ENCODE results near the gene TNFAIP8. TPM values are rescaled to one million over a fixed set of nuclear protein-coding genes. Genes with fewer than 3 reads are reported as not detected.

Gene TNFAIP8
- total RNA-seq, 5 donors from 2014 or later (not counting 1 experiment from before 2014, with no cell fraction given), result 128 to 145 (median 135) TPM

- no peaks in the 10 kb centered on the region for H3K27me3 Mint-ChIP-seq
- no peak for DNase-seq
- H3K9me3 Mint-ChIP-seq, result no peaks in the 10 kb centered on the region
- Histone ChIP-seq H3K27me3 (replicated peaks in 1 of 2; ENCODE audit: control insufficient read depth in 2 of 2, extremely low read depth in 1 of 2, insufficient read depth in 2 of 2, low read length in 1 of 2) (no peaks in the 10 kb centered on the region), H3K36me3 (ENCODE audit: control insufficient read depth in 2 of 2, extremely low read depth in 1 of 2, insufficient read depth in 1 of 2, low read length in 1 of 2) (peaks cover 0 to 16% of the 10 kb centered on the region in 2 donors), H3K9me3 (no peaks in the 10 kb centered on the region), H3K27ac (ENCODE audit: low read length) (no peak overlapping the region), H3K4me3 (ENCODE audit: control insufficient read depth in 1 of 2, extremely low read depth in 1 of 2, low read length in 1 of 2) (no peak overlapping the region), H3K4me1 (ENCODE audit: control insufficient read depth in 1 of 2, extremely low read depth in 1 of 2, insufficient read depth in 2 of 2, low read length in 2 of 2) (peaks cover 57% of the 10 kb centered on the region in 2 experiments)
- H3K27ac Mint-ChIP-seq, result peak overlapping the region; percentile 78 to 79
- H3K4me1 Mint-ChIP-seq, result peaks cover 90 to 96% (median 91%) of the 10 kb centered on the region in 3 donors
- peaks cover 35% of the 10 kb centered on the region for H3K36me3 Mint-ChIP-seq
- ATAC-seq (replicated peaks in 1 of 4), result no peak
- WGBS (ENCODE audit: insufficient coverage), result 100% methylated on average over 1 of the region's 1 CpG
- ChIA-PET CTCF (interaction anchor here in 1 of 2 donors (0.7 kb wide), 1 partner anchor 45 kb away, joined by 4 read pairs; no protein-coding TSS in a partner anchor), POLR2A (interaction anchor here (0.6 to 1.2 kb wide), 3 partner anchors 13 to 59 kb away, joined by 3 to 5 read pairs (median 3); no protein-coding TSS in a partner anchor)
- peak overlapping the region in 1 of 3 donors; percentile 32 for H3K4me3 Mint-ChIP-seq
Measured at GRCh38 chr5:119347991-119348390, 7.8 kb upstream of the TNFAIP8 start.

- peak overlapping the region in 1 of 2 donors; percentile 18 for H3K4me3 ChIP-seq (ENCODE audit: control insufficient read depth in 1 of 2, extremely low read depth in 1 of 2, low read length in 1 of 2)
- H3K4me1 ChIP-seq (ENCODE audit: control insufficient read depth in 1 of 2, extremely low read depth in 1 of 2, insufficient read depth in 2 of 2, low read length in 2 of 2), result peaks cover 54 to 62% of the 10 kb centered on the region in 2 experiments
- no peaks in the 10 kb centered on the region for H3K9me3 ChIP-seq
- DNase-seq (no peak), ATAC-seq (replicated peaks in 1 of 4) (no peak)
- H3K36me3 ChIP-seq (ENCODE audit: control insufficient read depth in 2 of 2, extremely low read depth in 1 of 2, insufficient read depth in 1 of 2, low read length in 1 of 2), result peaks cover 0 to 5% of the 10 kb centered on the region in 2 donors
- Mint-ChIP-seq H3K27ac (peak overlapping the region; percentile 87 to 89), H3K27me3 (no peaks in the 10 kb centered on the region), H3K9me3 (no peaks in the 10 kb centered on the region), H3K4me3 (peak overlapping the region; percentile 75 to 88 (median 87)), H3K4me1 (peaks cover 86 to 94% (median 93%) of the 10 kb centered on the region in 3 donors), H3K36me3 (peaks cover 15% of the 10 kb centered on the region)
- CTCF ChIA-PET, result interaction anchor here in 1 of 2 donors (0.8 to 1.9 kb wide), 3 partner anchors 12 to 59 kb away, joined by 3 to 17 read pairs (median 5); no protein-coding TSS in a partner anchor
- POLR2A ChIA-PET, result interaction anchor here in 1 of 2 donors (0.8 kb wide), 1 partner anchor 37 kb away, joined by 3 read pairs; no protein-coding TSS in a partner anchor
- H3K27me3 ChIP-seq (replicated peaks in 1 of 2; ENCODE audit: control insufficient read depth in 2 of 2, extremely low read depth in 1 of 2, insufficient read depth in 2 of 2, low read length in 1 of 2), result no peaks in the 10 kb centered on the region
- peak overlapping the region; percentile 65 for H3K27ac ChIP-seq (ENCODE audit: low read length)
- WGBS (ENCODE audit: insufficient coverage), result no CpG with 5 or more reads among the region's 2 CpGs
Measured at GRCh38 chr5:119353213-119353612, 2.6 kb upstream of the TNFAIP8 start.

DNA sequence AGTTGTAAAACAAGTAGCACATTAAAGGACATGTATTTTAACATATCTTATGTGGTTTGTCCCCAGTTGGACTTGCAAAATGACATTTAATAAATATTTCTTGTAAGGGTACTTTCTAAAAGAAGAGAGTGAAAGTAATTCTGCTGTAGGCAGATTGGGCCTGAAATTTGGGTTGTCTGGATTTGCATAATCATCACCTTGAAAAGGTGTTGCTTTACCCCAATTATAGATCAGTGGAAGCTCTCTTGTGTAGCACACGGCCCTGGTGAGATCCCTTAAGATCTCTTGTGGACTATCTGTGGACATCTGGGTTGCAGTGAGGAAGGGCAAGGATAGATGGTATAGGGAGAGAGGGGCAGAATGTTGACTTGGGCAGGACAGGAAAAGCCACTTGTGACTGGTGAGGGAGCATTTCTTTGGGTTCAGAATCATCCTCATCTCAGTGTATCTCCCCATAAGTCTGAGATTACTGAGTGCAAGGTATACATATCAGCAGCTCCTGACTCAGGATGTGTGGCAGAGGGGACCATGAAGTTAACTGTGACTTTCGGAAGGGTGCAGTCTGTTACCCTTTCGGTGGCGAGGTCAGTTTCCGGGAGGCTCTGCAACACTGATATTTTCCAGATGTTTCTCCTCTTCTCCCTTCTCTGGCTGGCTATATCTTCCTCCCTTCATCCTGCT is 2.0 kb upstream of the TNFAIP8 start:
- Mint-ChIP-seq H3K27ac (peak overlapping the region; percentile 87 to 89), H3K27me3 (no peaks in the 10 kb centered on the region), H3K36me3 (peaks cover 11% of the 10 kb centered on the region), H3K4me1 (peaks cover 86 to 95% (median 93%) of the 10 kb centered on the region in 3 donors), H3K9me3 (no peaks in the 10 kb centered on the region), H3K4me3 (peak overlapping the region; percentile 75 to 88 (median 87))
- 0% methylated on average over 1 of the region's 5 CpGs for whole genome bisulfite sequencing (ENCODE audit: insufficient coverage)
- Histone ChIP-seq H3K36me3 (ENCODE audit: control insufficient read depth in 2 of 2, extremely low read depth in 1 of 2, insufficient read depth in 1 of 2, low read length in 1 of 2) (peaks cover 0 to 5% of the 10 kb centered on the region in 2 donors), H3K27me3 (replicated peaks in 1 of 2; ENCODE audit: control insufficient read depth in 2 of 2, extremely low read depth in 1 of 2, insufficient read depth in 2 of 2, low read length in 1 of 2) (no peaks in the 10 kb centered on the region), H3K4me1 (ENCODE audit: control insufficient read depth in 1 of 2, extremely low read depth in 1 of 2, insufficient read depth in 2 of 2, low read length in 2 of 2) (peaks cover 56 to 62% of the 10 kb centered on the region in 2 experiments), H3K27ac (ENCODE audit: low read length) (peak overlapping the region; percentile 65), H3K9me3 (no peaks in the 10 kb centered on the region), H3K4me3 (ENCODE audit: control insufficient read depth in 1 of 2, extremely low read depth in 1 of 2, low read length in 1 of 2) (peak overlapping the region in 1 of 2 donors; percentile 18)
- peak in 2 of 35 experiments; percentile 23 to 49 for DNase-seq
- peak; percentile 44 to 55 (median 48) for ATAC-seq (replicated peaks in 1 of 4)
- ChIA-PET POLR2A (no interaction called here), CTCF (interaction anchor here in 1 of 2 donors (0.6 to 1.9 kb wide), 4 partner anchors 13 to 166 kb away, joined by 3 to 17 read pairs (median 4); no protein-coding TSS in a partner anchor)

DNA sequence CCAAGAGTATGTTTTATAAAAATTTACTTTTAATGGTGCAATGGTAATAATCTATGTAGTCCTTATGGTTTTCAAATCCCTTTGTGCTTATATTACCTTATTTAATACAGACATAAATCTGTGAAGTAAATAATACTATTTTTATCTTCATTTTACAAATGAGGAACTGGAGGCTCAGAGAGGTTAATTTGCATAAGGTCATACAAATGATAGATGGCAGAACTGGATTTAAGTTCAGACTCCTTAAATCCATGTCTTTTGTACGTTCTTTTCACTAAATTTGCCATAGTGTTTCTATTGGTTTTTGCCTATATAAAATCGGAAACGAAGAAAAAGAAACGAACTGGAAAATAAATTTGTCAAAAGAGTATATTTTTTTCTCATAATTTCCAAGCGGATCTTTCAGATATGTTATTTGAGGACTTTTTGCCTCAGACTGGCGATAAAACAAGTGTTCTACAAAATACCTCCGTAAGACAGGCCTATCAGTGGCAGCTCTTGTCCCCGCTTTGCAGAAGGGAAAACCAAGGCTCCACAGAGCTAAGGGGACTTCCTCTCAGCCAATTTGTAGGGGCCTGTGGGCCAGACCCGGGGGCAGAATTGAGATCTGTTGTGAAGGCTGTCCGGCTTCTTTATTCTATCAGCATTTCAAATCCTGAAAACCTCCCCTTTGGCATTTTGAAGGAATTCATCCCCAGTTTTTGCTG is 1.1 kb upstream of the TNFAIP8 start:
- Histone ChIP-seq H3K4me1 (ENCODE audit: control insufficient read depth in 1 of 2, extremely low read depth in 1 of 2, insufficient read depth in 2 of 2, low read length in 2 of 2) (peaks cover 56 to 63% of the 10 kb centered on the region in 2 experiments), H3K27me3 (replicated peaks in 1 of 2; ENCODE audit: control insufficient read depth in 2 of 2, extremely low read depth in 1 of 2, insufficient read depth in 2 of 2, low read length in 1 of 2) (no peaks in the 10 kb centered on the region), H3K27ac (ENCODE audit: low read length) (peak overlapping the region; percentile 65), H3K4me3 (ENCODE audit: control insufficient read depth in 1 of 2, extremely low read depth in 1 of 2, low read length in 1 of 2) (peak overlapping the region; percentile 39 to 48), H3K36me3 (ENCODE audit: control insufficient read depth in 2 of 2, extremely low read depth in 1 of 2, insufficient read depth in 1 of 2, low read length in 1 of 2) (peaks cover 0 to 5% of the 10 kb centered on the region in 2 donors), H3K9me3 (no peaks in the 10 kb centered on the region)
- Mint-ChIP-seq H3K36me3 (peaks cover 8% of the 10 kb centered on the region), H3K27me3 (no peaks in the 10 kb centered on the region), H3K4me3 (peak overlapping the region; percentile 87 to 91 (median 88)), H3K9me3 (no peaks in the 10 kb centered on the region), H3K4me1 (peaks cover 86 to 95% (median 93%) of the 10 kb centered on the region in 3 donors), H3K27ac (peak overlapping the region; percentile 87 to 89)
- ATAC-seq (replicated peaks in 1 of 4), result no peak
- ChIA-PET CTCF (no interaction called here), POLR2A (no interaction called here)
- no peak for DNase-seq
- 70% methylated on average over 2 of the region's 10 CpGs for WGBS (ENCODE audit: insufficient coverage)

GRCh38 chr5:119355244-119355638 is 578 bp upstream of the TNFAIP8 start:
- peaks cover 8% of the 10 kb centered on the region for H3K36me3 Mint-ChIP-seq
- ChIA-PET POLR2A (no interaction called here), CTCF (interaction anchor here in 1 of 2 donors (1.8 kb wide), 1 partner anchor 14 kb away, joined by 10 read pairs; no protein-coding TSS in a partner anchor)
- Histone ChIP-seq H3K27ac (ENCODE audit: low read length) (peak overlapping the region; percentile 65), H3K27me3 (replicated peaks in 1 of 2; ENCODE audit: control insufficient read depth in 2 of 2, extremely low read depth in 1 of 2, insufficient read depth in 2 of 2, low read length in 1 of 2) (no peaks in the 10 kb centered on the region), H3K36me3 (ENCODE audit: control insufficient read depth in 2 of 2, extremely low read depth in 1 of 2, insufficient read depth in 1 of 2, low read length in 1 of 2) (peaks cover 0 to 5% of the 10 kb centered on the region in 2 donors), H3K4me1 (ENCODE audit: control insufficient read depth in 1 of 2, extremely low read depth in 1 of 2, insufficient read depth in 2 of 2, low read length in 2 of 2) (peaks cover 56 to 66% of the 10 kb centered on the region in 2 experiments), H3K4me3 (ENCODE audit: control insufficient read depth in 1 of 2, extremely low read depth in 1 of 2, low read length in 1 of 2) (peak overlapping the region; percentile 39 to 48), H3K9me3 (no peaks in the 10 kb centered on the region)
- peak overlapping the region; percentile 87 to 89 for H3K27ac Mint-ChIP-seq
- 17% methylated on average over 10 of the region's 12 CpGs for WGBS (ENCODE audit: insufficient coverage)
- peaks cover 86 to 95% (median 93%) of the 10 kb centered on the region in 3 donors for H3K4me1 Mint-ChIP-seq
- H3K27me3 Mint-ChIP-seq, result no peaks in the 10 kb centered on the region
- H3K9me3 Mint-ChIP-seq, result no peaks in the 10 kb centered on the region
- peak overlapping the region; percentile 87 to 91 (median 88) for H3K4me3 Mint-ChIP-seq
- peak in 5 of 35 experiments; percentile 26 to 59 (median 44) for DNase-seq
- peak; percentile 52 to 73 (median 64) for ATAC-seq (replicated peaks in 1 of 4)
